Activated CD8-positive, alpha-beta memory T cell treated with anti-CD3 and anti-CD28 coated beads, Interleukin-2, amount 50 U/mL, for 24 hours (primary cell): ENCODE measurements around the gene CALD1.
A peak's percentile ranks its signal among the peaks of the same experiment; 100 is the strongest.

Experiments used
- DNase-seq: peaks from one replicate; pipeline ENCODE4 v3.0.0-alpha.2; 2020; ENCODE audit errors: extremely low read depth

CALD1 gene

GRCh38 chr7:134778941-134779740 is at the start of gene CALD1:
Gene CALD1 (plus strand): TSS chr7:134779634. CDS start chr7:134867734, 88,100 bp downstream.
- DNase-seq: no peak

- DNase-seq: no peak
These were observed 49.5 kb upstream of the CALD1 start for GRCh38 chr7:134729895-134730294.

GRCh38 chr7:134730411-134730829 is 49.0 kb upstream of the CALD1 start:
- DNase-seq: no peak

GRCh38 chr7:134731616-134732015 is 47.8 kb upstream of the CALD1 start:
- DNase-seq: no peak

GRCh38 chr7:134732728-134733127 is 46.7 kb upstream of the CALD1 start:
- DNase-seq: no peak

- DNase-seq: no peak
These were observed 43.1 kb upstream of the CALD1 start for GRCh38 chr7:134736381-134736780.

GRCh38 chr7:134737566-134738345 is 41.7 kb upstream of the CALD1 start:
- peak; percentile 4 for DNase-seq

GRCh38 chr7:134739362-134739761 is 40.1 kb upstream of the CALD1 start:
- DNase-seq: no peak

- no peak for DNase-seq
These were observed 39.1 kb upstream of the CALD1 start for GRCh38 chr7:134740376-134740775.

GRCh38 chr7:134741907-134742635 is 37.4 kb upstream of the CALD1 start:
- no peak for DNase-seq

- no peak for DNase-seq
These were observed 36.6 kb upstream of the CALD1 start for GRCh38 chr7:134742688-134743350.

- DNase-seq: no peak
These were observed 34.9 kb upstream of the CALD1 start for GRCh38 chr7:134744569-134744968.

GRCh38 chr7:134747326-134747725 is 32.1 kb upstream of the CALD1 start:
- DNase-seq: no peak

- DNase-seq: peak; percentile 34
These were observed 29.1 kb upstream of the CALD1 start for GRCh38 chr7:134750083-134751062.

GRCh38 chr7:134752006-134752760 is 27.3 kb upstream of the CALD1 start:
- no peak for DNase-seq

GRCh38 chr7:134755422-134756022 is 23.9 kb upstream of the CALD1 start:
- DNase-seq: no peak

GRCh38 chr7:134757938-134758337 is 21.5 kb upstream of the CALD1 start:
- DNase-seq: no peak

- DNase-seq: no peak
These were observed 20.5 kb upstream of the CALD1 start for GRCh38 chr7:134758981-134759380.

GRCh38 chr7:134761266-134761665 is 18.2 kb upstream of the CALD1 start:
- DNase-seq: no peak
